HG03571 (cell line): ENCODE results near the gene GPX3.

Experiments used
- ATAC-seq: cut with Tn5 transposase; IDR thresholded peaks from one replicate; pipeline ENCODE4 v1.9.1; 2021; ENCODE audit not compliant: unreplicated experiment

The GPX3 gene

DNA sequence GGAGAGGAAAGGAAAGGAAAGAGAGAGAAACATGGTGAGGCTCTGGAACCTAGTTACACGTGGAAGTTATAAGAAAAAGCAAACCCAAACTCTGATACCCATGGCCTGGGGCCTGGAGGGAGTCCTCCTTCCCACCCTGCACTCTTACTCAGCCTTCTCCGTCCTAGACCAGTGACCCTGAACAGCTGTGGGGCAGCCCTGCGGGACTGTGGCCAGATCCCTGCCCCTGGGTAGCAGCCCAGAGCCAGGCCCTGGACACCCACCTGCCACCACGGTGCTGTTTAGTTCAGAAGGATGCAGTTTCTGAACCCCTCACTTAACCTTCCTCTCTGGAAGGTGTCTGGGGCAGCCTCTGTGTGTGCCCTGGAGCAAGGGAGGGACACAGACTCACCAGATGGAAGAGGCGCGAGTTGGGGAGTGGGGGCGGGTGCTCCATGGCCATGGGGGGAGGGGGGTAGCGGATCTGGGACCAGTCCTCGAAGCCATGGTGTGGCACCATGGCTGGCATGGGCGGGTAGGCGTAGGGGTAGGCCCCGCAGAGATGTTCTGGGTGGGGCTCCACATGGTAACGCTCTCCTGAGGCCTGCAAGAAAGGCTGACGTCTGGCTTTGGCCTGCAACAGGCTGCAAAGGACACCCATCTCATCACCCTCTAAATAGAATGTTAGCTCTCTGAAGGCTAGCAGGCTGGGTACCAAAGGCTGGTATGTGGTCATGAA, 13.0 kb downstream of the GPX3 start:
- ATAC-seq, result no peak

DNA sequence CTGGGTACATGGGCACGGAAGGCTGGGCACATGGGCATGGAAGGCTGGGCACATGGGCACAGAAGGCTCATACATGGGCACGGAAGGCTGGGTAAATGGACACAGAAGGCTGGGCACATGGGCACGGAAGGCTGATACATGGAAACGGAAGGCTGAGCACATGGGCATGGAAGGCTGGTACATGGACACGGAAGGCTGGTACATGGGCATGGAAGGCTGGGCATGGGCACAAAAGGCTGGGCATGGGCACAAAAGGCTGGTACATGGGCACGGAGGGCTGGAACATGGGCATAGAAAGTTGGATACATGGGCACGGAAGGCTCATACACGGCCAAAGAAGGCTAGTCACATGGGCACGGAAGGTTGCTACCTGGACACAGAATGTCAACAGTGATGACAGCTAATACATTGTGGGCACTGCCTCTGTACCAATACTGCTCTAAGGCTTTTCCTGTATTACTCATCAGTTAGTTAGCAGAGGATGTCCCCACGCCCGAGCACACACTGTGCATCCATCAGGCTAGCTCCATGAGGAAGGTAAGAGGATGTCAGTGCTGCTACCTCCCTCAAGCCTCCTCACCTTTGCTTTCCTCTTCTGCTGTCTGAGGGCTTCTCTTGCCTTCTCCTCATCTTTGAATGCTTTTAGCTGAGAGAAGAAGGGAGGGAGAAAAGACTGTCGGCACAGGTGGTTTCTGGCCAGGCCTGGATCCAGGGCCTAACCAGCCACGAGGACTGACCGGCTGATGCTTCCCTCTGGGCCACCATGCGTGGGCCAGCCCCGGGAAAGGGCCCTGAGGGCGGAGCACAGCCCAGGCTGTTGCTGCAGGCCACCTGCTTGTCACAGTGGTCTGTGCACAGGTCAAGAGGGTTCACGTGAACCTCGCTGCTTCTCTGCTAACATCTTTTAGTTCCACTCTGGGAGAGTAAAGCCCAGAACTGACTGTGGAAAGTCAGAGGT, 14.3 kb downstream of the GPX3 start:
- ATAC-seq, result no peak

GRCh38 chr5:151036556-151036955, 16.2 kb downstream of the GPX3 start:
- no peak for ATAC-seq

- ATAC-seq, result no peak
Observed at GRCh38 chr5:151037561-151038411, 17.4 kb downstream of the GPX3 start.

DNA sequence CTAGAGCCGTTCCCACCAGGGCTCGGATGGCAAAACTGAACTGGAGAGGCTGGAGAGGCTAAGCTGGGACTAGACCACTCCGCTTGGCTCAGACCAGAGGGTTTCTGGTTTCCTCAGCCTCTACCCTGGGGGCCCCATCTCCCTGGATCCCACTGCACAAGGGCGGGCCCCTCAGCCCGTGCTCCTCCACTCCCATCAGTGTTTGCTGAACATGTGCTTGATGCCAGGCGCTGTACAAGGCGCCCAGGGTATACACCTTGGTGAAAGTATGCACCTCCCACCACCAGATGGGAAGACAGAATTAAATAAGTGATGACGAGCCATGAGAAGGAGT, 18.0 kb downstream of the GPX3 start:
- ATAC-seq, result no peak

GRCh38 chr5:151038801-151039238, 18.4 kb downstream of the GPX3 start:
- no peak for ATAC-seq

DNA sequence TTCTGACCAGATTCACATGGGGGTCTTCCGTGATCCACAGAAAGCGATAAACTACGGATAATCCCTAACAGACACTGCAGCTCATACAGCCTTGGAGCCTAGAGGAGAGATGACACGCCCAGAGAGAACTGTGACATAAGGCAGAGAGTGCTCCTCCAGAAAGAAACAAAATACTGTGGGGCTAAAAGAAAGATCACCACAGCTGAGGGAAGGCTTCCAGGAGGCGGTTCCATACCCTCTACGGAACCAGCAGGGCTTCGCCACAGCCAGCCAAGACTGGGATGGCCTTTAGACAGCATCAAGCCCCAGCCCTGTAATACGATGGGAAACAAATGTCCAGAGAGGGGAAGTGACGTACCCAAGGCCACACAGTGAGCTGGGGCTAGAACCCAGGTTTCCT, 19.3 kb downstream of the GPX3 start:
- no peak for ATAC-seq

DNA sequence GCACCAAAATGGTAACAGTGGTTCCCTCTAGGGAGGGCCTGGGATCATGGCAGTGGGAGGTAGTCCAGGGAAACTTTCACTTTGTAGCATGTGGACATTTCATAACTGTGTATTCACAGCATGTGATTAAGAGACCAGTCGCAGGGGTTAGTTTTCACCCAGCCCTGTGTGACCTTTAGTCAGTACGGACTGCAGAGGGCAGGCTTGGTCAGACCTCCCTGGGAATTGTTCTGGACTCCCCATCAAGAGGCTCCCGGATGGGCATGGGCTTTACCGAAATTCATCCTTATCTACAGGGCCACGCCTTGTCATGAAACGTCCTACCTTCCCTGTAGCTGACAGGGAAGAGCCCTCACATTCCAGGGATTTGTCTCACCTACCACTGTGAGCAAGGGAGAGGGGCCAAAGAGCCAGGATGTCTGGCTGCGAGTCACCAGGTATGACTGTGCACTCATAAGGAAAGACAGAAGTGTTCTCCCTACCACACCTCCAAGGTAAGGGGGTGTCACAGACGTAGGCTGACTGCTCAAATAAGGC, 19.9 kb downstream of the GPX3 start:
- ATAC-seq, result no peak

- no peak for ATAC-seq
Observed at GRCh38 chr5:151041577-151042268, 21.3 kb downstream of the GPX3 start.

DNA sequence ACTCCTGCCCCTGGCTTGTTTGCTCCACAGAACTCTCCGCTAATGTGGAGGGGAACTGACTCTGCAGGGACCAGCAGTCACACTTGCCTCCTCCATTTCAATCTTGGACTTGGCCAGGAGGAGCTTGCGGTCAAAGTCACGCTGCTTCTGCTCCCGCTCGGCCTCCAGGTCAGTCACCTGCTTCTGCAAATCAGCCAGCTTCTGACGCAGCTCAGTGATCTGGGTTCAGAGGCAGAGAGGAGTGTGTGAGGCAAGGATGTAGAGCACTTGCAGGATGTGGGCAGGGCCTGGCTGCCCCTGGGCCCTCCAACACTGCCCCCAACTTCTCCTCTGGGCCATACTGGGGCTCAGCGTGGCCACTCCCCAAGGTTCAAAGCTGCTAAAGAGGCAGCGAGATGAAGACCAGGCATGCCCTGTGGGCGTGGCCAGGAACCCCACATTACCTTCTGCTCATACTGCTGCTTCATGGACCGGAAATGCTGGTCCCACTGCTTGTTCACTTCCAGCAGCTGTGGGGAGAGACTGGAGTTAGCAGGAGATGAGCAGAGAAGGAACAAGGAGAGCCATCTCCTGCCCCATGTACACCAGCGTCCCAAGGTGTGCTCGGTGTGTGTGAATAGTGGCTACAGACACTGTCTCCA, 22.2 kb downstream of the GPX3 start:
- ATAC-seq, result no peak

GRCh38 chr5:151047814-151048425, 27.5 kb downstream of the GPX3 start:
- peak; percentile 48 for ATAC-seq

DNA sequence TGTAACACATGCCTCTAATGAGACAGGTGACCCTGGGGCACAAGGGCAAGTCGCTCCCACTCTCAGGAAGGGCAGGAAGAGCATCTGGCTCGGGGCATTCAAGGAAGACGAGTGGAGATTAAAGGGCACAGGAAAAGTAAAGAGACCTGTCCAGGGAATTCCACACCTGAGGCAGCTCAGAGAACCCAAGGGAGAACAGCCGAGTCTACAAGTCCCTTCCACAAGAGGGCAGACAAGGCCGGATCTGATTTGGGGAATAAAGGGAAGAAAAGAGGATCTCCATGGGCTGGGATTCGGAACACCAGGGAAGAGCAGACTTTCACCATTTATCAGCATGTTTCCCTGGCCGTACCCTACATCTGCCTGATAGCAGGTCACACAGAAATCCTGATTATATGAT, 28.1 kb downstream of the GPX3 start:
- no peak for ATAC-seq

GRCh38 chr5:151051066-151051930, 30.9 kb downstream of the GPX3 start:
- peak; percentile 63 for ATAC-seq

- ATAC-seq, result no peak
Observed at GRCh38 chr5:151051931-151052608, 31.7 kb downstream of the GPX3 start.

DNA sequence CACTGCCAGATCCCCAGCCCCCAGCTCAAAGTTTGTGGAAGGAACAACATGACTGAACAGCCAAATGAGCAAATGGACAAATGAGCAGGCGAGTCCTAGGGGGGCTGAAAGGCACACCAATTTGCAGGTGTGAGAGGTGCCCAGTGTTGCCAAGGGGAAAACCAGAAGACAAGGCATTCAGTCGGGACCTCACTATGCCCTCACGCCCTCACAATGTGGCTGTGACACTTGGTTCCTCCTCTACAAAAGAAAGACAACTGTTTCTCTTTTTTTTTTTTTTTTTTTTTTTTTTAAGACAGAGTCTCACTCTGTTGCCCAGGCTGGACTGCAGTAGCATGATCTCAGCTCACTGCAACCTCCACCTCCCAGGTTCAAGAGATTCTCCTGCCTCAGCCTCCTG, 32.4 kb downstream of the GPX3 start:
- ATAC-seq, result no peak

- no peak for ATAC-seq
Observed at GRCh38 chr5:151053796-151054462, 33.5 kb downstream of the GPX3 start.

GRCh38 chr5:151054709-151055108, 34.3 kb downstream of the GPX3 start:
- ATAC-seq, result no peak
